Activated CD4-positive, alpha-beta memory T cell treated with anti-CD3 and anti-CD28 coated beads for 36 hours (primary cell): ENCODE results near the gene GPALPP1. TPM values are rescaled to one million over a fixed set of nuclear protein-coding genes. Genes with fewer than 3 reads are reported as not detected.
"Not testable (repeated sequence)": the region's sequence is repeated elsewhere in the genome, so short reads cannot be mapped to it uniquely, and the experiment has no call there.

Experiments used
- CTCF ChIA-PET: fragments of 350-600 bp; sonication (Branson Sonifier 250); formaldehyde crosslinking; loops from one replicate; lab custom pipeline; 2021; ENCODE audit warnings: antibody characterized with exemption, inconsistent platforms; lab: Charles Lee
- POLR2A ChIA-PET: fragments of 350-600 bp; sonication (Branson Sonifier 250); formaldehyde crosslinking; loops from one replicate; lab custom pipeline; 2021; ENCODE audit warnings: antibody characterized with exemption; lab: Charles Lee
- DNase-seq: peaks from one replicate; pipeline ENCODE4 v3.0.0-alpha.2; 2020
- H3K27ac Mint-ChIP-seq: one replicate; pipeline ENCODE4 v1.8.0; 2021; ENCODE audit warnings: mixed read lengths
- H3K27me3 Mint-ChIP-seq: one replicate; pipeline ENCODE4 v1.8.0; 2021; ENCODE audit warnings: mixed read lengths
- H3K36me3 Mint-ChIP-seq: one replicate; pipeline ENCODE4 v1.8.0; 2021; ENCODE audit warnings: mixed read lengths
- H3K4me1 Mint-ChIP-seq: one replicate; pipeline ENCODE4 v1.8.0; 2021; ENCODE audit warnings: low read depth, mixed read lengths
- H3K4me3 Mint-ChIP-seq: one replicate; pipeline ENCODE4 v1.8.0; 2021; ENCODE audit warnings: mild to moderate bottlenecking, mixed read lengths
- H3K9me3 Mint-ChIP-seq: one replicate; pipeline ENCODE4 v1.8.0; 2021; ENCODE audit warnings: mixed read lengths
- intact Hi-C: fragments of 100-400 bp; cut with micrococcal nuclease; formaldehyde crosslinking; loops from one replicate; pipeline ENCODE4 v1.15.1; 2023
- total RNA-seq, 2 experiments: library from RNA; stranded (reverse); gene quantifications; one replicate each; pipeline ENCODE4 v1.2.3, GENCODE V29; 2021

Gene GPALPP1
- total RNA-seq, 2 experiments from 2014 or later, result 30.1 to 32.7 TPM

DNA sequence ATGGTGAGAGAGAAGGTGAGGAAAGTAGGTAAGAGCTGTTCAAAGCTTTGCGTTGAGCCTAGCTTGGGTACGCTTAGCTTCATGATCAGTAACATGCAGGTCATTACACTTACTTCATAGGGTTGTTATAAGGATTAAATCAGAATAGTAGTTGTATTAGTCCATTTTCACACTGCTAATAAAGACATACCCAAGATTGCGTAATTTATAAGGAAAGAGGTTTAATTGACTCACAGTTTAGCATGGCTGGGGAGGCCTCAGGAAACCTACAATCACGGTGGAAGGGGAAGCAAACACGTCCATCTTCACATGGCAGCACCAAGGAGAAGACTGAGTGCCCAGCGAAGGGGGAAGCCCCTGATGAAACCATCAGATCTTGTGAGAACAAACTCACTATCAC, 21.9 kb downstream of the GPALPP1 start:
- DNase-seq, result no peak
- CTCF ChIA-PET, result interaction anchor here (0.6 kb wide), 1 partner anchor 291 kb away, joined by 3 read pairs; no protein-coding TSS in a partner anchor
- no peak overlapping the region for H3K4me3 Mint-ChIP-seq
- intact Hi-C loops, result no loop called here
- peaks cover 3% of the 10 kb centered on the region for H3K4me1 Mint-ChIP-seq
- H3K27me3 Mint-ChIP-seq, result no peaks in the 10 kb centered on the region
- peaks cover 24% of the 10 kb centered on the region for H3K36me3 Mint-ChIP-seq
- POLR2A ChIA-PET, result interaction anchor here (0.6 to 0.7 kb wide), 2 partner anchors 15 to 315 kb away, joined by 3 to 5 read pairs; no protein-coding TSS in a partner anchor
- no peak overlapping the region for H3K27ac Mint-ChIP-seq
- no peaks in the 10 kb centered on the region for H3K9me3 Mint-ChIP-seq

DNA sequence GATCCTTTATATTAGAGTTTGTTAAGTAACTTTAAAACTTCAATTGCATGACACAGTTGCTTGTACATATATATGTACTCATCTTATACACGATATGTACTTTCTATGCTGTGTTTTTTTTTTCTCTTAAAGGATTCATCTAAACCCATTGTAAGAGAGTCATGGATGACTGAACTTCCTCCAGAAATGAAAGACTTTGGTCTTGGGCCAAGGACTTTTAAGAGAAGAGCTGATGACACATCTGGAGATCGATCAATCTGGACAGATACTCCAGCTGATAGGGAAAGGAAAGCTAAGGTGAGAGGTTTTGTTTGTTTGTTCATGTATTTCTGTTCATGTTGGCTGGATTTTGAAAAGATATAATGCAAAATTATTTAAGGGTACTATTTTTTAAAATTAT, 26.0 kb downstream of the GPALPP1 start:
- ChIA-PET CTCF (interaction anchor here (1.0 to 1.1 kb wide), 2 partner anchors 9 to 32 kb away, joined by 3 read pairs; no protein-coding TSS in a partner anchor), POLR2A (no interaction called here)
- intact Hi-C loops, result no loop called here

DNA sequence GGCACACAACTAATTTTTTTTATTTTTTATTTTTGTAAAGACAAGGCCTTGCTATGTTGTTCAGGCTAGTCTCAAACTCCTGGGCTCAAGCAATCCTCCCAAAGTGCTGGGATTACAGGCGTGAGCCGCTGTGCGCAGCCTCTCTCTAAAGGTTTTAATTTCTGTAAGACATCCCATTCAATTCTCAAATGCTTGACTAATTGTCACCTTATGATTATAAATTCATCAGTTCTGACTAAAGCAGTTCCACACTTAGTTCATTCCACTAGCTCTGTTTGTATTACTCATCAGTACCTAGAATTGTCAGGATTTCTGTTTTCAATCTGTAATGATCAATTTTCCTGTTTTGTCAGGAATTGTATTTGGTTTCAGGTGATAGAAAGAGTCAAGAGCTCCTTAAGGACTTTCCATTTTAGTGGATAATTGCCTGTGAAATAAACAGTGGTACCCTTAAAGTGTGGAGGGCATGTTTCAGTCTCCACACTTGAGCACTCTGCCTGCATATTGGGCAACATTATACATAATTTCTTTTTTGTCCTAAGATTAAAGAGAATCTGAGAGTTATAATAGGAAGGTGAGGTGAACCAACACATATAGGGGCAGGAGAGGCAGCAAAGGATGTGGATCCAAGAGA, 27.6 kb downstream of the GPALPP1 start:
- intact Hi-C loops, result no loop called here
- no peaks in the 10 kb centered on the region for H3K27me3 Mint-ChIP-seq
- H3K4me3 Mint-ChIP-seq, result no peak overlapping the region
- CTCF ChIA-PET, result interaction anchor here (1.0 kb wide), 1 partner anchor 47 kb away, joined by 3 read pairs; no protein-coding TSS in a partner anchor
- DNase-seq, result peak; percentile 36
- POLR2A ChIA-PET, result no interaction called here
- H3K9me3 Mint-ChIP-seq, result no peaks in the 10 kb centered on the region
- no peak overlapping the region for H3K27ac Mint-ChIP-seq
- H3K36me3 Mint-ChIP-seq, result peaks cover 27% of the 10 kb centered on the region
- peaks cover 11% of the 10 kb centered on the region for H3K4me1 Mint-ChIP-seq

More for the DNA sequence above, 26.0 kb downstream of the GPALPP1 start:
- peaks cover 11% of the 10 kb centered on the region for H3K4me1 Mint-ChIP-seq
- no peak overlapping the region for H3K4me3 Mint-ChIP-seq
- H3K9me3 Mint-ChIP-seq, result no peaks in the 10 kb centered on the region
- peaks cover 30% of the 10 kb centered on the region for H3K36me3 Mint-ChIP-seq
- H3K27me3 Mint-ChIP-seq, result no peaks in the 10 kb centered on the region
- H3K27ac Mint-ChIP-seq, result no peak overlapping the region
- DNase-seq, result no peak

DNA sequence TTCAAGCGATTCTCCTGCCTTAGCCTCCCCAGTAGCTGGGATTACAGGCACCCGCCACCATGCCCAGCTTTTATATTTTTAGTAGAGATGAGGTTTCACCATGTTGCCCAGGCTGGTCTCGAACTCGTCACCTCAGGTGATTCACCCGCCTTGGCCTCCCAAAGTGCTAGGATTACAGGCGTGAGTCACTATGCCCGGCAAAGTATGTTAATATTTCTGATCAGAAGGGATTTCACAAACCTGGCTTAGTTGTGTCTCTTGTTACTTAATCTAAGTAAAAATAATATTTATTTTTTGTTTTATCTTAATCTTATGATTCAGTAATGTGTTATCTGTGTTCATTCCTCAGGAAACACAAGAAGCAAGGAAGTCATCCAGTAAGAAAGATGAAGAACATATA, 30.6 kb downstream of the GPALPP1 start:
- H3K4me3 Mint-ChIP-seq, POLR2A ChIA-PET, DNase-seq, H3K9me3 Mint-ChIP-seq, H3K27me3 Mint-ChIP-seq, intact Hi-C loops, H3K27ac Mint-ChIP-seq, CTCF ChIA-PET: not testable (repeated sequence)
- H3K36me3 Mint-ChIP-seq, result peaks cover 29% of the 10 kb centered on the region
- peaks cover 11% of the 10 kb centered on the region for H3K4me1 Mint-ChIP-seq

DNA sequence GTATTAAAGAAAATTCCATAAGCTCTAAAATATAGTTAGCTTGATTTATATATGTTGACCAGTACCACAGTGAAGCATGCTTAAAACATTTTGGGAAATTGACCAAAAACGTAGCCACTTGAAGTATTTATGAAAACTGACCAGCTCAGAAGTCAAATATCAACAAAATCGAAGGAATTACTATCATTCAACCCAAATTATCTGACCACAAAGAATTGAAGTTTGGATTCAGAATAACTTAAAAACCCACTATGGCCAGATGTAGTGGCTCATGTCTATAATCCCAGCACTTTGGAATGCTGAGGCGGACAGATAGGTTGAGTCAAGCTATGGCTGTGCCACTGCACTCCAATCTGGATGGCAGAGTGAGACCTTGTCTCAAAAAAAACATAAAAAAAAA, 31.9 kb downstream of the GPALPP1 start:
- Mint-ChIP-seq H3K9me3 (no peaks in the 10 kb centered on the region), H3K4me3 (no peak overlapping the region), H3K27me3 (no peaks in the 10 kb centered on the region), H3K4me1 (peaks cover 8% of the 10 kb centered on the region), H3K27ac (no peak overlapping the region), H3K36me3 (peaks cover 26% of the 10 kb centered on the region)
- ChIA-PET POLR2A (no interaction called here), CTCF (interaction anchor here (0.6 kb wide), 1 partner anchor 153 kb away, joined by 3 read pairs; no protein-coding TSS in a partner anchor)
- DNase-seq, result no peak
- intact Hi-C loops, result no loop called here

DNA sequence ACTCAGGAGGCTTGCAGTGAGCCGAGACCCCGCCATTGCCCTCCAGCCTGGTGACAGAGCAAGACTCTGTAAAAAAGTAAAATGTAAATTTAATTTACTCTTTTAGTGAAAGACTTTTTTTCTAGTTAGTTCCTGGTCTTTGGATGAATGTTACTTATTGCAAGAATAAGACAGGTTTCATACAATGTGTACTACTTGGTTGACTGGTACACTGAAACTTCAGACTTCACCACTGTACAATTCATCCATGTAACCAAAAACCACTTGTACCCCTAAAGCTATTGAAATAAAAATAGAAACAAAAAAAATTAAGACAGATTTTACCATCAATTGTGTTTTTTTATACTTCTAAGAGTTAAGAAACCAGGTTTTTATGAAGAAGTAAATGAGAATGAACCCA, 35.5 kb downstream of the GPALPP1 start:
- POLR2A ChIA-PET, result no interaction called here
- intact Hi-C loops, result no loop called here
- Mint-ChIP-seq H3K9me3 (no peaks in the 10 kb centered on the region), H3K27me3 (no peaks in the 10 kb centered on the region), H3K27ac (no peak overlapping the region), H3K4me3 (no peak overlapping the region), H3K4me1 (no peaks in the 10 kb centered on the region), H3K36me3 (peaks cover 24% of the 10 kb centered on the region)
- CTCF ChIA-PET, result interaction anchor here (0.7 to 0.9 kb wide), 2 partner anchors 10 to 283 kb away, joined by 3 read pairs; no protein-coding TSS in a partner anchor
- no peak for DNase-seq

DNA sequence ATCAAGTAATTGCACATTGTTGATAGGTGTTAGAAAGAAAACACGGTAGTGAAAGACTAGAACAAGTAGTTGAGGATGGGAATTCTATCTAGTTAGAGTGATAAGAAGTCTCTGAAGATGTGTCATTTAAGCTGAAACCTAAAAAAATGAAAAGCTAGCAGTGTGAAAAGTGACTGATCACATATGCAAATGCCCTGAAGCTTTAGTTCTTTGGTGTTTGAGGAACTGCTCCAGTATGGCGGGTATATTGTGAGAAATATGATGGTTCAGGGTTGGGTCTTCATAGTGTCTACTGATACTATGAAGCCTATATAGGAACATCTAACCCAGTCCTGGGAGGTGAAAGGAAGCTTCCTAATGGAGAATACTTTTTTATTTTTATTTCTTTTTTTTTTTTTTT, 45.0 kb downstream of the GPALPP1 start:
- ChIA-PET CTCF (interaction anchor here (0.8 to 1.8 kb wide), 2 partner anchors 13 to 14 kb away, joined by 3 to 4 read pairs; no protein-coding TSS in a partner anchor), POLR2A (no interaction called here)
- Mint-ChIP-seq H3K27me3 (no peaks in the 10 kb centered on the region), H3K4me3 (no peak overlapping the region), H3K9me3 (no peaks in the 10 kb centered on the region), H3K36me3 (peaks cover 9% of the 10 kb centered on the region), H3K27ac (no peak overlapping the region), H3K4me1 (no peaks in the 10 kb centered on the region)
- no peak for DNase-seq
- intact Hi-C loops, result no loop called here

DNA sequence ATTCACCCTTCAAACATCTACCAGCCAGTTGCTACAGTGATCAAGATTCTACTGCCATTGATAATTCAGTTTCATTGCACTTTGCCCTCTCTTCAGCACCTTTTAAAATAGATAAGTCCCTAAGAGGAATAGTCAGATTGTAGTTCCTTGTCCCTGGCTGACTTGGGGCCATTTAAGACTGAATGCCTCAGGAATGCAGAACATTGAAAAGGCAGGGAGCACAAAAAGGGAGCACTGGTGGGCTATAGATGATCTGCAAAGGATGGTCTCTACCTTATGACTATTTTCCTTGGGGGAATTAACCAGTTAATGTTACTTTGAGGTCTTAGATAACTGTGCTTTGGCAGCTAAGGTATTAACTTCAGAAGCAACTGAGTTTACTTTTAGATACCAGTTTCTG, 46.9 kb downstream of the GPALPP1 start:
- ChIA-PET POLR2A (no interaction called here), CTCF (interaction anchor here (3.2 kb wide), 1 partner anchor 11 kb away, joined by 13 read pairs; no protein-coding TSS in a partner anchor)
- Mint-ChIP-seq H3K4me3 (no peak overlapping the region), H3K27ac (no peak overlapping the region), H3K27me3 (no peaks in the 10 kb centered on the region), H3K4me1 (no peaks in the 10 kb centered on the region), H3K9me3 (no peaks in the 10 kb centered on the region), H3K36me3 (peaks cover 7% of the 10 kb centered on the region)
- DNase-seq, result no peak
- intact Hi-C loops, result no loop called here

DNA sequence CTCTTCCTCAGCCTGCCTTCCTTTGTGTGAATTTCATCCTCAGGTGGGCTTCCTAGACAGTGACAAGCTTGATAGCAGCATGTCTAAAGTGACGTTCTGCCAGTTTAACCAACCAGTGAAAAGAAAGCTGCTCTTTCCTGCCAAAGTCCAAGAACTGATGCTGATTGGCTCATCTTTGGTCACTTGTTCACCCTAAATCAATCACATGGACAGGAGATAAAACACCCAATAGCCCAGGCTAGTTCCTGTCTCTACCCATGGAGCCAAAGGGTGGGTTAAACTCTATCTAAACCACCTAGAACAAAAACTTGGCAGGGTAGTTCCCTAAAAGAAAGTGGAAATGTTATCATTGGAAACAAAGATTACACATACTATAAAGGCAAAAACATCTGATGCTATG, 50.8 kb downstream of the GPALPP1 start:
- Mint-ChIP-seq H3K36me3 (peaks cover 3% of the 10 kb centered on the region), H3K27ac (no peak overlapping the region), H3K9me3 (no peaks in the 10 kb centered on the region), H3K27me3 (peaks cover 3% of the 10 kb centered on the region), H3K4me1 (no peaks in the 10 kb centered on the region), H3K4me3 (no peak overlapping the region)
- ChIA-PET CTCF (no interaction called here), POLR2A (no interaction called here)
- intact Hi-C loops, result loop anchor here (10.0 kb wide), 1 partner anchor 475 kb away; no protein-coding TSS in a partner anchor
- DNase-seq, result no peak

DNA sequence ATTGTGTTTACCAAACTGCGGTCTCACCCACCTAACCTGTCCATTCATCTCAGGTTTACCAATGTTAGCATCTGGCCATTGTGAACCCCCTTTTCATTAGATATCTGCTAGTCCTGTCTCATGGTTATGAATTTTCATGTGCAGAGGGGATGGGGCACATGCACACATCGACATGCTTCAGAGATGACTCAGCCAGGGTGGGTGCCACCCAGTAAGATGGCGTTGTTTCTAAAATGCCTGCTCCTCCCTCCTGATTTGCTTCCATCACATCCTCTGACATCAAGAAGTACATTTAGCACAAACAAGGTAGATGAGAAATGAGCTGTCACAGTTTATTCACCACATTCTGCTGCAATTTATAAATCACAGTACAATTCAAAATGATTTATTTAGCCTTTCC, 51.3 kb downstream of the GPALPP1 start:
- peaks cover 3% of the 10 kb centered on the region for H3K36me3 Mint-ChIP-seq

DNA sequence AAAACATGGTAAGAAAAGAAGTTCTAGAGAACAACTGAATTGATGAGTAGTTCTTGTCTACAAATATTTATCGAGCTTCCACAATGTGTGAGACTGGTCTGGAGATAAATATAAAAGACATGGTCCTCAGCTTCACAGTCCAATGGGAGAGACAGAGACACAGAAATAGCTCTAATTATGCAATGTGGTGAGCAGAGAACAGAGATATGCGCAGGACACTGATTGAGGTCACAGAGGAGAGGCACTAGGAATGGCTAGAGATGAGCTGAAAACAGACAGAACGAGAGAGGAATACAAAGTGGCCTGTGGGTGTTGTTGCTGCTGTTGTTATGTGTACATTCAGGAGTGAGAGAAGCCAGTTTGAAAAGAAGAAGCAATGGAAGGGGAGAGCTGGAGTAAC, 53.2 kb downstream of the GPALPP1 start:
- no peaks in the 10 kb centered on the region for H3K36me3 Mint-ChIP-seq
- CTCF ChIA-PET, result interaction anchor here (0.8 to 2.3 kb wide), 5 partner anchors 239 to 351 kb away, joined by 3 to 11 read pairs (median 3); no protein-coding TSS in a partner anchor
- no peak for DNase-seq
- POLR2A ChIA-PET, result no interaction called here
- H3K4me3 Mint-ChIP-seq, result no peak overlapping the region
- H3K27ac Mint-ChIP-seq, result no peak overlapping the region
- H3K9me3 Mint-ChIP-seq, result no peaks in the 10 kb centered on the region
- peaks cover 5% of the 10 kb centered on the region for H3K4me1 Mint-ChIP-seq
- intact Hi-C loops, result loop anchor here (10.0 kb wide), 1 partner anchor 472 kb away; no protein-coding TSS in a partner anchor
- peaks cover 16% of the 10 kb centered on the region for H3K27me3 Mint-ChIP-seq

More for the DNA sequence above, 51.3 kb downstream of the GPALPP1 start:
- intact Hi-C loops, result loop anchor here (10.0 kb wide), 1 partner anchor 474 kb away; no protein-coding TSS in a partner anchor
- H3K4me3 Mint-ChIP-seq, result no peak overlapping the region
- H3K4me1 Mint-ChIP-seq, result no peaks in the 10 kb centered on the region
- ChIA-PET CTCF (interaction anchor here (2.3 kb wide), 1 partner anchor 241 kb away, joined by 11 read pairs; no protein-coding TSS in a partner anchor), POLR2A (no interaction called here)
- H3K9me3 Mint-ChIP-seq, result no peaks in the 10 kb centered on the region
- DNase-seq, result peak; percentile 24
- H3K27me3 Mint-ChIP-seq, result peaks cover 3% of the 10 kb centered on the region
- H3K27ac Mint-ChIP-seq, result no peak overlapping the region

DNA sequence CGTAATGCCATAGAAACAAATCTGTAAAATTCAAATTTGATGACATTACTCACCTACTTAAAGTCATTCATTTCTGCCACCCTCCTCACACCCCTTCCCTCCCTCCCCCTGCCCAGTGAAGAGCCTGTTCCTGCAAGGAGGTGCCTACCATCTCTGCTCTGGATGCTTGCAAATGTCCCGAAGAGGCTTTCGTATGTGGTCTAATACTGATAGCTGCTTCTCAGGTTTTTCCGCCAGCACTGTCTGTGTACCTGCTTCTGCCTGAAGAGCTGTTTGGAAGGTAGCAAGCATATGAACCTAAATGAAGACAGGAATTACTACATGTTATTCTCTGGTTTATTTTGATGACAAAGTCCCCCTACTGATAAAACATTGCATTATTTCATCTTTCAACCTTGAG, 57.1 kb downstream of the GPALPP1 start:
- peak overlapping the region; percentile 9 for H3K4me3 Mint-ChIP-seq
- CTCF ChIA-PET, result interaction anchor here (0.6 to 6.2 kb wide), 45 partner anchors 9 to 562 kb away, joined by 3 to 114 read pairs (median 4); partner anchors contain the start of genes COG3 and GTF2F2
- intact Hi-C loops, result loop anchor here (2.0 to 10.0 kb wide), 4 partner anchors 74 to 468 kb away; partner anchors contain the start of gene GTF2F2
- DNase-seq, result no peak
- no peak overlapping the region for H3K27ac Mint-ChIP-seq
- H3K9me3 Mint-ChIP-seq, result no peaks in the 10 kb centered on the region
- H3K36me3 Mint-ChIP-seq, result no peaks in the 10 kb centered on the region
- H3K4me1 Mint-ChIP-seq, result peaks cover 15% of the 10 kb centered on the region
- H3K27me3 Mint-ChIP-seq, result peaks cover 28% of the 10 kb centered on the region
- POLR2A ChIA-PET, result interaction anchor here (1.0 to 1.1 kb wide), 2 partner anchors 235 to 286 kb away, joined by 3 to 5 read pairs; no protein-coding TSS in a partner anchor
